Activated CD8-positive, alpha-beta T cell treated with anti-CD3 and anti-CD28 coated beads, Interleukin-2, amount 10 ng/mL, durations not matched to agents 7 days and 5 days (primary cell): ENCODE results near the gene DENND5B. TPM values are rescaled to one million over a fixed set of nuclear protein-coding genes. Genes with fewer than 3 reads are reported as not detected.

ENCODE experiments used
- ATAC-seq: fragments of 150-1000 bp; cut with Tn5 transposase; one replicate; pipeline ENCODE4 v1.10.0; 2021; ENCODE audit warnings: moderate library complexity
- CTCF ChIA-PET: fragments of 350-600 bp; sonication (Branson Sonifier 250); formaldehyde crosslinking; loops from one replicate; lab custom pipeline; 2021; ENCODE audit warnings: antibody characterized with exemption; lab: Charles Lee
- POLR2A ChIA-PET: fragments of 350-600 bp; sonication (Branson Sonifier 250); formaldehyde crosslinking; loops from one replicate; lab custom pipeline; 2021; ENCODE audit warnings: antibody characterized with exemption; lab: Charles Lee
- DNase-seq: peaks from one replicate; pipeline ENCODE4 v3.0.0-alpha.2; 2020
- H3K27ac Mint-ChIP-seq: one replicate; pipeline ENCODE4 v1.8.0; 2021; ENCODE audit warnings: mild to moderate bottlenecking, mixed read lengths
- H3K27me3 Mint-ChIP-seq: one replicate; pipeline ENCODE4 v1.8.0; 2021; ENCODE audit warnings: low read depth, mixed read lengths
- H3K36me3 Mint-ChIP-seq: one replicate; pipeline ENCODE4 v1.8.0; 2021; ENCODE audit warnings: low read depth, mixed read lengths
- H3K4me1 Mint-ChIP-seq: one replicate; pipeline ENCODE4 v1.8.0; 2021; ENCODE audit warnings: low read depth, mixed read lengths
- H3K4me3 Mint-ChIP-seq: one replicate; pipeline ENCODE4 v1.8.0; 2021; ENCODE audit warnings: mild to moderate bottlenecking, mixed read lengths
- H3K9me3 Mint-ChIP-seq: one replicate; pipeline ENCODE4 v1.8.0; 2022; ENCODE audit warnings: mixed read lengths; ENCODE audit not compliant: insufficient read depth
- total RNA-seq, 2 experiments: library from RNA; stranded (reverse); gene quantifications; one replicate each; pipeline ENCODE4 v1.2.3, GENCODE V29; 2021

DENND5B gene
- under 1 TPM; 0.08 to 0.16 TPM for total RNA-seq

- ChIA-PET CTCF (no interaction called here), POLR2A (no interaction called here)
- Mint-ChIP-seq H3K27ac (no peak within 1 kb of the TSS), H3K4me1 (peaks cover 10% of the 10 kb centered on the region), H3K36me3 (no peaks in the 10 kb centered on the region), H3K9me3 (no peaks in the 10 kb centered on the region), H3K27me3 (peaks cover 47% of the 10 kb centered on the region), H3K4me3 (peak within 1 kb of the TSS; percentile 69)
- ATAC-seq = peak; percentile 61
- peak; percentile 26 for DNase-seq
Measured at GRCh38 chr12:31590642-31591379, at the start of gene DENND5B. TSS of gene DENND5B (minus strand) at chr12:31591136. CDS start at chr12:31590832, 304 bp downstream.

DNA sequence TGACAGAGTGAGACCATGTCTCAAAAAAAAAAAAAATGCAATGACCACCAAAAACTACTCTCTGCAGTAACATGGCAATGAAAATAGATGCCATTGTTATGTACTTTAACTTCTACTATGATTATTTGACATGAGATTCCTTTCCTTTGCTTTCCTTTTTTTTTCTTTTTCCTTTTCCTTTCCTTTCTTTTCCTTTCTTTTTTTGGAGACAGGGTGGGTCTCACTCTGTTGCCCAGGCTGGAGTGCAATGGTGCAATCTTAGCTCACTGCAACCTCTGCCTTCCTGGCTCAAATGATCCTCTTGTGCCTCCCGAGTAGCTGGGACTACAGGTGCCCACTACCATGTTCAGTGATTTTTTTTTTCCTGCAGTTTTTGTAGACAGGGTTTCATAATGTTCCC lies 43.7 kb upstream of the DENND5B start:
- DNase-seq (no peak), ATAC-seq (no peak)
- Mint-ChIP-seq H3K4me1 (peaks cover 7% of the 10 kb centered on the region), H3K9me3 (no peaks in the 10 kb centered on the region), H3K36me3 (no peaks in the 10 kb centered on the region), H3K27ac (no peak overlapping the region), H3K27me3 (no peaks in the 10 kb centered on the region), H3K4me3 (no peak overlapping the region)
- ChIA-PET CTCF (interaction anchor here (1.8 to 3.3 kb wide), 2 partner anchors 232 to 383 kb away, joined by 4 to 20 read pairs; no protein-coding TSS in a partner anchor), POLR2A (no interaction called here)

GRCh38 chr12:31633464-31633863 lies 42.5 kb upstream of the DENND5B start:
- Mint-ChIP-seq H3K27me3 (no peaks in the 10 kb centered on the region), H3K4me1 (peaks cover 7% of the 10 kb centered on the region), H3K27ac (no peak overlapping the region), H3K36me3 (no peaks in the 10 kb centered on the region), H3K4me3 (no peak overlapping the region), H3K9me3 (no peaks in the 10 kb centered on the region)
- DNase-seq (no peak), ATAC-seq (no peak)
- ChIA-PET CTCF (interaction anchor here (3.3 kb wide), 1 partner anchor 231 kb away, joined by 20 read pairs; no protein-coding TSS in a partner anchor), POLR2A (no interaction called here)

- ATAC-seq = no peak
- ChIA-PET CTCF (no interaction called here), POLR2A (no interaction called here)
- H3K27me3 Mint-ChIP-seq = no peaks in the 10 kb centered on the region
- no peaks in the 10 kb centered on the region for H3K9me3 Mint-ChIP-seq
- no peaks in the 10 kb centered on the region for H3K36me3 Mint-ChIP-seq
- no peak overlapping the region for H3K27ac Mint-ChIP-seq
- no peak for DNase-seq
- no peak overlapping the region for H3K4me3 Mint-ChIP-seq
- H3K4me1 Mint-ChIP-seq = peaks cover 6% of the 10 kb centered on the region
Measured at GRCh38 chr12:31631809-31632208, 40.9 kb upstream of the DENND5B start.

- POLR2A ChIA-PET = no interaction called here
- Mint-ChIP-seq H3K9me3 (no peaks in the 10 kb centered on the region), H3K27ac (no peak overlapping the region), H3K4me3 (no peak overlapping the region), H3K27me3 (no peaks in the 10 kb centered on the region), H3K4me1 (no peaks in the 10 kb centered on the region), H3K36me3 (no peaks in the 10 kb centered on the region)
- ATAC-seq = no peak
- no peak for DNase-seq
- CTCF ChIA-PET = no interaction called here
Measured at GRCh38 chr12:31631023-31631724, 40.2 kb upstream of the DENND5B start.

GRCh38 chr12:31629756-31630732 lies 39.1 kb upstream of the DENND5B start:
- Mint-ChIP-seq H3K9me3 (no peaks in the 10 kb centered on the region), H3K27me3 (no peaks in the 10 kb centered on the region), H3K4me3 (no peak overlapping the region), H3K36me3 (no peaks in the 10 kb centered on the region), H3K27ac (no peak overlapping the region), H3K4me1 (no peaks in the 10 kb centered on the region)
- DNase-seq (no peak), ATAC-seq (no peak)
- ChIA-PET CTCF (no interaction called here), POLR2A (no interaction called here)

GRCh38 chr12:31627456-31628054 lies 36.6 kb upstream of the DENND5B start:
- no peak overlapping the region for H3K27ac Mint-ChIP-seq
- no peaks in the 10 kb centered on the region for H3K36me3 Mint-ChIP-seq
- CTCF ChIA-PET = no interaction called here
- POLR2A ChIA-PET = no interaction called here
- H3K4me3 Mint-ChIP-seq = no peak overlapping the region
- DNase-seq (no peak), ATAC-seq (no peak)
- H3K9me3 Mint-ChIP-seq = no peaks in the 10 kb centered on the region
- H3K27me3 Mint-ChIP-seq = no peaks in the 10 kb centered on the region
- no peaks in the 10 kb centered on the region for H3K4me1 Mint-ChIP-seq

GRCh38 chr12:31626270-31626995 lies 35.5 kb upstream of the DENND5B start:
- no peaks in the 10 kb centered on the region for H3K4me1 Mint-ChIP-seq
- no peaks in the 10 kb centered on the region for H3K9me3 Mint-ChIP-seq
- H3K27me3 Mint-ChIP-seq = no peaks in the 10 kb centered on the region
- no peak overlapping the region for H3K27ac Mint-ChIP-seq
- H3K4me3 Mint-ChIP-seq = no peak overlapping the region
- no peaks in the 10 kb centered on the region for H3K36me3 Mint-ChIP-seq
- ATAC-seq (no peak), DNase-seq (no peak)
- POLR2A ChIA-PET = no interaction called here
- CTCF ChIA-PET = no interaction called here

DNA sequence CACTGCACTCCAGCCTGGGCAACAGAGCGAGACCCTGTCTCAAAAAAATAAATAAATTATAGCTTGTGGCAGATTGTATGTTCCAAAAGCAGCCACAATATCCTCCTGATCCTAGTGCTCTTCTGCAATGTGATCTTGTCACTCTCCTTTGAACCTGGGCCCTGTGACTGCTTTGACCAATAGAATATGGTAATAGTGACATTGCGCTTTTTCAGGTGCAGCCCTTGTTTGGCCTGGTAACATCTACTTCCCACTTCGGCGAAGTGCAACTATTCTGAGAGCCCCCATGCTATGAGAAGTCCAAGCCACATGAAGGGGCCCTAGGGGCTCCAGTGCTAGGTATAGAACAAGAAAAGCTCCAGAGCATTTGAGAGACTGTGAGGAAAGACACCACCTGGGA lies 31.1 kb upstream of the DENND5B start:
- ATAC-seq (no peak), DNase-seq (no peak)
- Mint-ChIP-seq H3K9me3 (no peaks in the 10 kb centered on the region), H3K27ac (no peak overlapping the region), H3K36me3 (no peaks in the 10 kb centered on the region), H3K4me1 (peaks cover 7% of the 10 kb centered on the region), H3K27me3 (no peaks in the 10 kb centered on the region), H3K4me3 (no peak overlapping the region)
- POLR2A ChIA-PET = no interaction called here
- CTCF ChIA-PET = interaction anchor here (0.7 kb wide), 1 partner anchor 14 kb away, joined by 3 read pairs; no protein-coding TSS in a partner anchor

DNA sequence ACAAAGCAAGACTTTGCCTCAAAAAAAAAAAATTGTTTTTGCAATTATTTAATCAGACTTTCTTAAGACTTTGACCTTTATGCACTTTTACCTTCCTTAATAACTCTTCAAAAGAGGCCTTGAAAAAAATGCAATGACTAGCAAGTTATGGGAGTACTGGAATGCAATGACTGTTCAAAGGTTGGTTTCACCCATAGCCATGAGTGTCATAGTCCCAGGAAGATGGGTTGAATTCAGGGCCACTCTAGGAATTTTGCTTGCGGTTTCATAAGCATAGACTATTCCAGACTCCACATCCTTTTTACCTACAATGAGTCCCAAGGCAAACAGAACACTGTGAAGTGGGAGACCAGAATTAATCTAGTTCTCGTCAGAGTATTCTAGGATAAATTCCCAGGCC lies 29.4 kb upstream of the DENND5B start:
- H3K9me3 Mint-ChIP-seq = no peaks in the 10 kb centered on the region
- H3K4me1 Mint-ChIP-seq = peaks cover 7% of the 10 kb centered on the region
- no peak overlapping the region for H3K4me3 Mint-ChIP-seq
- no peak for ATAC-seq
- H3K36me3 Mint-ChIP-seq = no peaks in the 10 kb centered on the region
- H3K27ac Mint-ChIP-seq = no peak overlapping the region
- no peak for DNase-seq
- H3K27me3 Mint-ChIP-seq = no peaks in the 10 kb centered on the region
- POLR2A ChIA-PET = no interaction called here
- CTCF ChIA-PET = no interaction called here
